OCI-LY3 (cell line): ENCODE results near the gene OS9.
"Not testable (repeated sequence)": the region's sequence is repeated elsewhere in the genome, so short reads cannot be mapped to it uniquely, and the experiment has no call there.

ENCODE experiments used
- EZH2phosphoT487 ChIP-seq: fragments of 200-600 bp; shearing (Covaris generic); IDR thresholded peaks from 2 replicates; pipeline ENCODE4 v1.6.1; 2018; ENCODE audit warnings: antibody characterized with exemption, mixed run types, low read depth
- TF ChIP-seq, protein P1 (sequence below): fragments of 200-600, 300-600 bp; sonication (generic); IDR thresholded peaks from 2 replicates; pipeline ENCODE4 v1.5.1; 2014; ENCODE audit warnings: antibody characterized with exemption, low read length, low read depth

- TF ChIP-seq, protein P1, sequence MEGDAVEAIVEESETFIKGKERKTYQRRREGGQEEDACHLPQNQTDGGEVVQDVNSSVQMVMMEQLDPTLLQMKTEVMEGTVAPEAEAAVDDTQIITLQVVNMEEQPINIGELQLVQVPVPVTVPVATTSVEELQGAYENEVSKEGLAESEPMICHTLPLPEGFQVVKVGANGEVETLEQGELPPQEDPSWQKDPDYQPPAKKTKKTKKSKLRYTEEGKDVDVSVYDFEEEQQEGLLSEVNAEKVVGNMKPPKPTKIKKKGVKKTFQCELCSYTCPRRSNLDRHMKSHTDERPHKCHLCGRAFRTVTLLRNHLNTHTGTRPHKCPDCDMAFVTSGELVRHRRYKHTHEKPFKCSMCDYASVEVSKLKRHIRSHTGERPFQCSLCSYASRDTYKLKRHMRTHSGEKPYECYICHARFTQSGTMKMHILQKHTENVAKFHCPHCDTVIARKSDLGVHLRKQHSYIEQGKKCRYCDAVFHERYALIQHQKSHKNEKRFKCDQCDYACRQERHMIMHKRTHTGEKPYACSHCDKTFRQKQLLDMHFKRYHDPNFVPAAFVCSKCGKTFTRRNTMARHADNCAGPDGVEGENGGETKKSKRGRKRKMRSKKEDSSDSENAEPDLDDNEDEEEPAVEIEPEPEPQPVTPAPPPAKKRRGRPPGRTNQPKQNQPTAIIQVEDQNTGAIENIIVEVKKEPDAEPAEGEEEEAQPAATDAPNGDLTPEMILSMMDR = not testable (repeated sequence)
- TF ChIP-seq EZH2phosphoT487 = not testable (repeated sequence)
Measured at GRCh38 chr12:57669691-57670090, 24.2 kb upstream of the OS9 start.
